CD4-positive, alpha-beta T cell treated with Interleukin-6 for 4 hours (primary cell): ENCODE measurements around the gene AGPAT4.
"Not testable (repeated sequence)": the region's sequence is repeated elsewhere in the genome, so short reads cannot be mapped to it uniquely, and the experiment has no call there.

Source experiments
- DNase-seq: peaks from one replicate; pipeline ENCODE4 v3.0.0-alpha.2; 2020; ENCODE audit warnings: mixed read lengths

The AGPAT4 gene

DNA sequence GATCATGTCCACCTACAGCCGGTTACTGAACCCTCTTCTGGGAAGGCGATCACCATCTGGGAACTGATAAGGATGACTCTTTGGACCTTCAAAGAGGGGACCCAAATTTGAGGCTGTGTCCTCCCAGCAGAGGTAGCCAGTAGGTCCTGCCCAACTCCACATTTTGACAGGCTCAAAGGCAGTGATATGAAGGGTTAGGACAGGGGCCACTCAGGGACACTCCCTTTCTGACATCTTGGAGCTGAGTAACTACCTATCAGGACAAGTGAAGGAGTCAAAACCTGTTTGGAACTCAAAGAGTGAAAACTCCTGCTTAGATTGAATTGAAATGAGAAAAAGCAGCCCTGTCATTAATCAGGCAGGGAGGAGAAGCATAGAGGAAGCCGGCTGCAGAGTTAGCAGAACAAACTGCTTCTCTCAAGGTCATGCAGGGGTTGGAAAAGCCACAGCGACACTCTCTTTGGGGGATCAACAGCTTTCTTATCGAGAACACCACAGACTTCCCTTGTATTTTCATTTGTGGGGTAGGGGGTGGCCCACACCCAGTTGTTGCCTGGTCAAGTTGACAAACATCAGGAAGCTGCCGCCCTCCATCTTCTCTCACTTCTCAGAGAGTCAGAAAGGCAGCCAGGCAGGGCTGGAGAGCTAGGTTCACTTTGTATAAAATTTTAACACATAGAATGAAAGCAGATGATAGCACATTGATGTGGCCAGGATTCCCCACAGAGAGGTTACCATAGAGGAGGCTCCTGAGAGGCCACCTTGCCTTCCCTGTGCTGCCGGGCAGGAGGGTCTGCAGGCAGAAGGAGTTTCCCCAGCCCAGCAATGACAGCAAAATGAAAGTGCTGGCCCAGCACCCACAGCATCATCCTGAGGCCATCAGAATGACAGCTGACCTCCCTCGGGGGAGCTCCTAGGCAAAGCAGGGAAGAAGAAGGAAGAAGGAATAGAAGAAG is 47.6 kb downstream of the AGPAT4 start:
- no peak for DNase-seq

DNA sequence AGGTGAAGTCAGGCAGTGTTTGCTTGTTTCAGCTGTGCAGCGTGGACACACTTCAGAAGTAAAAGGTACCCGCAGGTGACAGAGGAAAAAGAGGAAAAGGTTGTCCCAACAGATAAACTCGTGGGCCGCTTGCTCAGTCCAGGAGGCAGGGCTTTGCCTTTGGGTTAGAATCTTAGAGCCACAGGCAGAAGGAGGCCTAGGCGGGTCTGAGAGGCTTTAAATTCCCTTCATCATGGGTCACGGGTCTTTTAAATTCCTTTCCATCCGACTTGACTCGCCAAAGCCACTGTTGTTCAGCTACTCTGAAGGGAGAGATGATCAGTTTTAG is 48.2 kb downstream of the AGPAT4 start:
- no peak for DNase-seq

DNA sequence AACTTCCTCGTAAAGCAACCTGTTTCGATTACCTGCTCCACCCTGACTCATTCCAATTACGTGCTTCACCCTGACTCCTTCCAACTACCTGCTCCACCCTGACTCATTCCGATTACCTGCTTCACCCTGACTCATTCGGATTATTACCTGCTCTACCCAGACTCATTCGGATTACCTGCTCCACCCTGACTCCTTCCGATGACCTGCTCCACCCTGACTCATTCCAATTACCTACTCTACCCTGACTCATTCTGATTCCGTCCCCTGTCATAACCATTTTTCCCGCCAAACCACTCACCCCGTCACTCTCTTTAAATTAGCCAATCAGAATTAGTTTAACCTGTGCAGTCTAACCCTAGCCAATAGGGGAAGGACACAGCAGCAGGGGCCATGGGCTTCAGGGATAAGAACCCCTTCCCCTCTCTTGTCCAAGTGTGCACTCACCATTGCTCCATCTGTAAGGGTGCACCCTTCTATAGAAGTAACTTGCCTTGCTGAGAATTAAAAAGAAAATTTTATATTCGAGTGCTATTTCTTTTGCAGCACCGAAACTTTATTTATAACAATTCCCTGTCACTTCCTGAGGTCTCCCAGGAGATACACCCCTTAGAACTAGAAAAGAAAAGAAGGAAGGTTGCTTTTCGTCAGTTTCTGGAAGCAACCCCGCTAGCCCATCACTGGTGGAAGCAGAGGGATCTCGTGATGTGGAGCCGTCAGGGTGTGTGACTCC is 48.7 kb downstream of the AGPAT4 start:
- not testable (repeated sequence) for DNase-seq

DNA sequence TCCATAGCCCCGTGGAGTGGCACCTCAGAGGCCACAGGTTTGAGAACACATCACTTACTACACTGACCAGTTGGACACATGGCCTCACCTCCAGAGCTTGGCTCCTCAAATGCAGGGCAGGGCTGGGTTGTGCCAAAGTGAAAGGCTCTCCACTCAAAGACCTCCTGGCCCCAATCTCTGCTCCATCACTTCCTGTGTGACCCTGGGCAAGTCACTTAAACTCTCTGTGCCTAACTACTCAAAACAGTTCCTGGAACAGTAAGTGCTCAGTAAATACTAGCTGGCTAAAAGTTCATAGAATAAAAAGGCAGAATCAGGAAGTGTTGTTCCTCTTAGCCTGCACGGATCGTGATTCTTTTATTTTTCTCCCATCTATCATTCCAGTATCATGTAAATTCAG is 50.2 kb downstream of the AGPAT4 start:
- DNase-seq, result no peak

DNA sequence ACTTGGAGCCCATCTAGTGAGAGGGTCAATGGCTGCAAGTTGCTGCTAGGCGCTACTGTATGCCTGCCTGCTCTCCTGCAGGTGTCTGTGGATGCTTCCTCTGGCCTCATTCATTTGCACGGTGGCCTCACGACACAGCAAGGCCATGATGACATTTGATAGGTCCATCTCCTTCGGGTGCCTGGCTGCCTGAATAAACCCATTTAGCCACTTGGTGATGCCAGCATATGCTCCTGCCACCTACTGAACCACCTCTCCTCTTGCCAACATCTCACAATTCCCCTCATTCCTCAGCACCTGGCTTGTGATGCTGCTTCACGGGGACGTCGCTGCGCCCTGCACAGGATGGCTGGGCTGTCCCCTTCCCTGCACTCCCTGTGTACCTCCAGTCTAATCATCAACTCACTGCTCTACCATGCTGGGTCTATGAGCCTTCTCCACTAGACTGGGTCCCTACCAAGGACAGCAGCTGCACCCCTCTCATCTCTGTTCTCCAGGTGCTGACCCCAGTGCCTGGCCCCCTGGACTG is 51.1 kb downstream of the AGPAT4 start:
- no peak for DNase-seq

DNA sequence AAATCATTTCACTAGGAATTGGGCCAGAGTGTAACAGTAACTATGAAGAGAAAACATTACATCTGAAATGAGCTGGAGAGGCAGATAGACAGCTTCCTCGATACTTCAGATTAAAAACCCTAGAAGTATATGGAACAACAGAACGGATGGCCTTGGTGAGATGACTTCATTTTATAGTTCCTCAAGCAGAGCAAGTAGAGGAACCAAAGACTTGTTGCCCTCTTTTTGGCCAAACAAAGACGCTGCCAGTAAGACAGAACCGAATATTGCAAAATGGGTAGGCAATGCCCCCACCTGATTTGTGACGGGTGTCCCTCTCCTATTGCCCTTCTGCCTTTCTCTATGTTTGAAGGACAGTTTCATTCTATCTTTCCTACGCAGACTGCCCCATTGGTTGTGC is 53.5 kb downstream of the AGPAT4 start:
- no peak for DNase-seq

DNA sequence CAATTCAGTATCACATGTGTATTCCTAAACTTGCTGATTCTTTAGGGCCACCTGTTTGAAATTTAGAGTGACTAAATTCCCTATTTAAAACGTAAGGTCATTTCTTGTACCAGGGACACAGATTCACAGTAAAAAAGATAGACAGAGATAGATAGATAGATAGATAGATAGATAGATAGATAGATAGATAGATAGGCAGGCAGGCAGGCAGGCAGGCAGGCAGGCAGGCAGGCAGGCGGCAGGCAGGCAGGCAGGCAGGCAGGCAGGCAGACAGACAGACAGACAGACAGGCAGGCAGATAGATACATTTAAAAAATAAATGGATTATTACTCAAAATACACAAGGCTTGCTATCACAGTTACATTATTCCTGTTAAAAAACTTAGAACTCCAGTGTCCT is 54.2 kb downstream of the AGPAT4 start:
- no peak for DNase-seq

DNA sequence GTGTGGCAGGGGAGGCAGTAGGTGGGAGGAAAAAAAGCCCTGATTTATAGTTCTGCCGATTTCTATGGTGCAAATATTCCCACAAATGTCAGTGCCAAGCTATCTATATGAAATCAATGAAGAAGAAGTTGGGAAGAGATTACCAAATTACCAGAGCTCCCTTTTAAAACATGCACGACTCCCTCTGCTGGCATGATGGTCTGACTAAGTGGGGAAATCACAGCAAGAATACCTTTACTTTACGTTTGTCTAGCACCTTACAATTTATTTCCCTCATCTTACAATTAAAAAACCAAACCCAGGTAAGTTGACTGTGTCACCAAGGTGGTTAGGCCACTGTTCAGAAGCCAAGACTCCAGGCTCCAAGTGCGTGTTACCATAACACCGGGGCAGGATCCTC is 55.6 kb downstream of the AGPAT4 start:
- DNase-seq, result no peak

DNA sequence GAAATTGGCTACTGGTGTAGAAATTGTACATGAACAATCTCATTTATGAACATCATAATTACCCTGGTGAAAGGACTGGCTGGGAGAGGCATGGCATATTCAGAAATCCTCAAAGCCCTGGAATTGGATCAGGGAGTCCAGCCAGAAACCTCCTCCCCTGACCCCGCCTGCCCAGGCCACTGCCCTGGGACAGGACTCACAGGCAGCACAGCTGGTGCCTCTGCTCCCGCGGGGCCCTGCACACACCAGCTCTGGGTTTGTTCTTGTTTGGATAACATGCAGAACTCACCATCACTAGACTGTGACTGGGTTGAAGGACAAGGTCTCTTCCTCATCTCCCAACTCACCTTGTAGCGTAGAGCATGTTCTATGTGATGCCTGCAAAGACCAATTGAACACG is 56.2 kb downstream of the AGPAT4 start:
- no peak for DNase-seq

DNA sequence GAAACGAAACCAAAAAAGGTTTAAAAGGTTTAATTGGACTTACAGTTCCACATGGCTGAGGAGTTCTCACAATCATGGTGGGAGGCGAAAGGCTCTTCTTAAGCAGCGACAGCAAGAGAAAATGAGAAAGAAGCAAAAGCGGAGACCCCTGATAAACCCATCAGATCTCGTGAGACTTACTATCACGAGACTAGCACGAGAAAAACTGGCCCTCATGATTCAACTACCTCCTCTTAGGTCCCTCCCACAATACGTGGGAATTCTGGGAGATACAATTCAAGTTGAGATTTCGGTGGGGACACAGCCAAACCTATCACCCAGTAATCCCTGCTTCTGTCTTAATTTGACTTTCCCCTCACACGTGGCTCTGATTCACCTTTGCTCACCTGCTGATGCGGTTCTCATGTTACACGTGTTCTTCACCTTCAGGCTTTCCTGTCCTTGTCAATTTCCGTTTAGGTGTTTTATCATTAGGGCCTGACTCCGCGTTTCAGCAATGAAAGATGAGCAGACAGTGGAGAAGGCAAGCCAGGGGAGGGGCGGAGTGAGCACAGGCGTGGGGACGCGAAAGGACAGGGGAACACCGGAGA is 57.1 kb downstream of the AGPAT4 start:
- no peak for DNase-seq

DNA sequence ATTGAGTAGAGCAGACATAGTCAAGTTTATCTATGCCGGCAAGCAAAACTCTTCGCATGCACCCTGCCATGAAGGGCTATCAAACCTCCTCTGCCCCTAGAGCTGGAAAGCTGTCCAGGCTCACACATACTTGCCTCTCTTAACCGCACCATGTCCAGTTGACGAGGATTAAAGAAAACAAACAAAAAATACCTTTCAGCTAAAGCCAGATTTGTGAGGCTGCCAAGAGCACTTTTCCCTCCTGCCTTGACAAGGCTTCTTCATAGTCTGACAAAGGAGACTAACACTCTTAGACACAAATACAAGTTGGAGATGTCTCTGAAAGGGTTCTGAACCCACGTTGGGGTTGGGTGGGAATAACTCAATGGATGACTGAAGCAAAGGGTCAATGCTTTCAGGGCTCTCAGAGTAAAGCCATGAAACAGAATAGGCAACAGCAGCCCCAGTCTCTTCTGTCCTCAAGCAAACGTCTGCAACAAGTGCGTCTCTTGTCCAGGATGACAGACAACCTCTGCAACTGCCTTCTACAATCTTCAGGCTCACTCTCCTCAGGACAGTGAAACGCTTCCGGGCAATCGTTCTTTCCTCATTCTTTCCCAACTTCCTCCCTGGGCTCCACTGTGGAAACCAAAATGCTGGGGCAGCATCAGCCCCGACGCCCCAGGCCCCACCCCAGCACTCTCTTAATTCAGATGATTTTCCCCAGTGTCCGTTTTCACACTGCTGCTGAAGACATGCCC is 57.8 kb downstream of the AGPAT4 start:
- no peak for DNase-seq

DNA sequence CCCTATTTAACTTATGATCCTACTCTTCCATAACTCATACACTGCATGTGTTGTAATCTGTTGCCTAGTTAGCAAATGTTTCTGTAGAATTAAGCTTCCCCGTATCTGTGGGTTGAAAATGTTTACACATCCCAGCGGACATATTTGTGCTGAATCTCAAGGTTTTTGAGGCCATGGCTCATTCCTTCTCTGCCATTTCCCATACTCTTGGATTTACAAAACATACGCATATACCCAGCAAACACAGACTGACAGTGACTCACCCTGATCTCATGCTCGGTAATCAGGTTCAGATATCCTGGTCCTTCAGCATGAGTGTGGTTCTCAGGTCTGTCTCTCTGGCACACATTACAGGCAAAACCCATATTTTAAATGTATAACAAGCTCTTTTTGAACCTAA is 58.7 kb downstream of the AGPAT4 start:
- no peak for DNase-seq

DNA sequence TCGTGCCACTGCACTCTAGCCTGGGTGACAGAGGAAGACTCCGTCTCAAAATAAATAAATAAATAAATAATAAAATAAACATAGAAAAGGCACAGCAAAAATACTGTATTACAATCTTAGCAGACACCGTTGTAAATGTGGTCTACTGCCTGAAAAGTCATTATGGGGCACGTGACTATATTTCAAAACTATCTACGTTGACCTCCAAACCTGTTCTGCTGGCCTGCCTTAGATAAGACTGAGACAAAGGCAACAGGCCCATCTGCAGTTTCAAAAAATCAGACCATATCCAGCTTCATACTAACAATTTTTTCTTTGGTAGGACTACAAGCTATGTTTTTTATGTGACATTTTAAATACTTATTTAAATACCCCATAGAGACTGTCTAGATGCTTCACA is 59.1 kb downstream of the AGPAT4 start:
- DNase-seq, result no peak

DNA sequence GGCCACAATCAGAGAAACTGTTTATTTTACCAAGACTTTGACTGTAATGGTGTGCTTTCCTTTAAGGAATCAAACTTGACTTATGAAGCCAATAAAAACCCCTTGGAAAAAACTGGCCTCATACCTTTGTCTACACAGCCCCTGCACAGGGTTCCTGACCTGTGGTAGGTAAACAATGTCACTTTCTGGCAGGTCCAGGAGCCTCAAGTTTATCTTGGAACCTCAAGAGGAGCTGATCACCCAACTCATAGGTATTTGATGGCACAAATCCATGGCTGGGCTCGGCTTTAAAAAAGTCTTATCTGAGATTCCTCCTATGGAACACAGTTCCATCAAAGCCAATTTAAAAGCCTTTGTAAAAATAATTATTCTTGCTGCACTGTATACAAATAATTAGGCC is 61.0 kb downstream of the AGPAT4 start:
- DNase-seq, result no peak

DNA sequence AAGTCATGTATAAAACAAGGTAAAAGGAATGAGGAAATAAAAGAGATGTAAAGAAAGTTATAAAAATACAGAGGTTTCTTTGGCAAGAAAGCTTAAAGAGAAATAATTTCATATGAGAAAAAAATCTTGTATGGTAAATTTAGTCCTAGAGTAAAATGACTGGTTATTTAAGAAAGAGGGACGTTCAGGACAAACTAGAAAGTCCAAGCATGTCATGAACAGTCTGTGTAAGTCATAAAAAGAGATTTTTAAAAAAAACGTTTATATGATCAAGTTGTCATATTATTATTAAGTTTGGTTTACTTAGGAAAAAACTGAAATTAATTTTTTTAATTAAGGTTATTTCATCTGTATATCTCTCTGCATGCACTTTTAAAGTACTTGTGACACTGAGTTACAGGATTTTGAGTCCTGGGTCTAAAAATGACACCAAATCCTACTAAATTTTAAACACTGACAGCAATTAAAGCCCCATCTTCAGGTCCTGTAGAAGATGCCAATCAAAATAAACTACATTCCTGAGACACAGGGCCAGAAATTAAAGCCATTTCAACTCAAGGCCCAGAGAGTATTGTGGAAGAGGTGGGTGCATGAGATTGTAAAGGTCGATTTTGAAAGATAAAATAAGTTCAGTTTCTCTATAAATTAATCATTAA is 62.4 kb downstream of the AGPAT4 start:
- DNase-seq, result no peak

DNA sequence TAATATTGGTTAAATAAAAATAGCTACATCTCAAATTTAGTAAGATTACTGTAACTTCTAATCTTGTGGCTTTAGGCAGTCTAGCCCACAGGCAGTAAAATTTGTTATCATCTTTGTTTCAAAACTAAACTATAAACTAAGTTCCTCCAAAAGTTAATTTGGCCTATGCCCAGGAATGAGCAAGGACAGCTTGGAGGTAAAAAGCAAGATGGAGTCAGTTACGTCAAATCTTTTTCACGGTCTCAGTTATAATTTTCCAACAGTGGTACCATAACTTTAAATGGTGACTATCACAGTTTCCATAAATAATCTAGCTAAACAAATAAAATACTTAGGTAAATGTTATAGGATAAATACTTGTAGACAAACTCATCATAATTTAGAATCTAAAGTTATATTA is 63.0 kb downstream of the AGPAT4 start:
- no peak for DNase-seq

DNA sequence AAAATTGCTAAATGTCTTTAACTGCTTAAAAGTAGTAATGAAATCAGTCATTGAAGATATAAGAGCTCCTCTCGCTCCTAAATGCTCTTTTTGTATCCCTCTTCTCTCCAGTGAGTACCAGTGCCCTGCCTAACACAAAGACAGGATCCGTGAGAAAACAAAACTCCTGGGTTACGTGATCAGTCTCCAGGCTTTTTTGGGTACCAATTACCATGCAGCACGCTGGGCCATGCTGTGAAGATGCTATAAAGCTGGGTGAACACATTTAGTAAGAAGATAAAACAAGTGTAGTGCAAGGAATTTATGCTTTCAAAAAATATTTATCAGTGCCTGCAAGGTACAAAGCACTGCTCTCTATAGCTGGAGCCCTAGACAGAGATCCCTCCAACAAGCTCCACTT is 66.7 kb downstream of the AGPAT4 start:
- no peak for DNase-seq

DNA sequence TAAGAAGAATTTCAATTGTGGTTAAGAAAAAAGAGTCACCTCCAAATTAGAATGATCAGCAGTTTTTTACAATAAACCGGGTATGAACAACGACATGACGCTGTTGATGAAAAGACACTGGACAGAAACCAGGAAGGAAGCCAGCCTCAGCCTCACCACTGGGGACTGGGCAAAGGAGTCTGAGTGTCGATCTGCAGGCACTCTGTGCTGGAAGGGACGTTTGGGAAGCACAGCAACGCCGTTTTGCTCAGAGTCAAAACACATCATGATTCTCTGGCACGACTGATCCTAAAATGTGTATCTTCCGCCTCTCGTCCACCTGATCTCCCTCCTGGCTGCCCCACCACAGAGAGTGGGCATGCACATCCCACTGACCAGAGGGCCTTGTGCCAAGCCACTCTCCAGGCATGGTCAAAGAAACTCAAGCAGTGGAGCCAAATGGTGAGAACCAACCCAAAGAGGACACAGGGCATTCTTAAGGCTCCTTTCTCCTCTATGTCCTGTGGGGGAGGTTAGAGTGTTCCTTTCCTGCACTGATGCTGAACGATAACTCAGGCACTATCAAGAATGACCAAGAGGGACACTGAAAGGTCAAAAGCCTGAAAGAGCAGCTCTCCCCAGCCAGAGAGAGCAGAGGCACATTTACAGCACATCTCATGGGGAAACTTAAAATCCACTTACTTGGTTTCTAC is 68.8 kb downstream of the AGPAT4 start:
- no peak for DNase-seq

DNA sequence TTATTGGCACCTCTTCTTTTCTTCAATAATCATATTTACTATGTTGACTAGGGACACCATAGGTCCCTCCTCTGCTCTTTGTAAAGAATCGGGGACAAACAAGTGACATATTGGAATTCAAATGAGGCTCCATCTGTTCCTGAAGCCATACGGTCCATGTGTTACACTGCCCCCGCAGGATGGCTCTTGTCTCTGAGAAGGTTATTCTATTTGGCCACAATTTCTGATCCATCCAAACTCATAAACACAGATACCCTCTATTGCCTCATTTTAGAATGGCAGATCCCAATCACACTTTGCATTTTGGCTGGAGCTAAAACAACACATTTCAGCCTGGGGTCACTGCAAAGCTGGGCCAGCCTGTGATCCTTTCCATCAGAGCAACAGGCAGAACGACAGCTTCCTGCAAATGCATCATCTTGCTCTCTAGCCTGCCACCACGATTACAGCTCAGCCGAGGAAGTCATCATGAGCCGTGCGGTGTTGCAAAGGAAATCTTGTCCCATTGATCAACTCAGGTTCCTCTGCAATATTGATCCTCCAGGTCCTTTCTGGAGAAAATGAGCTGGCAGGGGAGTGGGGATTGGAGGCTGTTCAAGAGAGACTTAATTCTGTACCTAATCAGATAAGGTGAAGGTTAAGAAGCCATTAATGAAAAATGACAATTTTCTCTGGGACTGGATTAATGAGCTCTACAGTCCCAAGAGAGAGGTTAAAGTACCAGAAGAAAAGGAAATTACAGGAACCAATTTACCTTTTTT is 73.1 kb downstream of the AGPAT4 start:
- DNase-seq, result no peak

DNA sequence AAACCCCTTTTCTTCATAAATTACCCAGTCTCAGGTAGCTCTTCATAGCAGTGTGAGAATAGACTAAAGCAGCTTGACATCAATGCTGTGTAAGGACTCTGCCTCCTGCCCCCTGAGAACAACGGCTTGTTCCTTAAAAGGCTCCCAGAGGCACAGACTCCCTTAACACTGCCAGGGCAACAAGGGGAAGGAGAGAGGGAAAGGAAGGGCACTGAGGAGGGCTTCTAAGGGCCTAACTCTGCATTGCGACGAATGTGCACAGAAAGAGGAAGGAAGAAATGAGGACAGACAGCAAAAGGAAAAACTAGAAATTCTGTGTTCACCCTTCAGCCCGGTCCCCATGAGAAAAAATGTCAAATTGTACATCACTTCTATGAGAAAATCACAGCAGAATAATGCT is 74.0 kb downstream of the AGPAT4 start:
- DNase-seq, result no peak
